DOHH2 (cell line): ENCODE measurements around the gene MROH7.

Source experiments
- CTCF ChIP-seq: fragments of 200-600 bp; sonication (generic); IDR thresholded peaks from one replicate; pipeline ENCODE4 v1.5.1; 2014; ENCODE audit warnings: antibody characterized with exemption, mild to moderate bottlenecking, low read depth, low read length; ENCODE audit not compliant: poor library complexity, severe bottlenecking
- EZH2phosphoT487 ChIP-seq: fragments of 200-600 bp; sonication (generic); IDR thresholded peaks from 2 replicates; pipeline ENCODE4 v1.6.1; 2017; ENCODE audit warnings: borderline replicate concordance, mild to moderate bottlenecking, antibody characterized with exemption, low read length, moderate library complexity, mixed read lengths

DNA sequence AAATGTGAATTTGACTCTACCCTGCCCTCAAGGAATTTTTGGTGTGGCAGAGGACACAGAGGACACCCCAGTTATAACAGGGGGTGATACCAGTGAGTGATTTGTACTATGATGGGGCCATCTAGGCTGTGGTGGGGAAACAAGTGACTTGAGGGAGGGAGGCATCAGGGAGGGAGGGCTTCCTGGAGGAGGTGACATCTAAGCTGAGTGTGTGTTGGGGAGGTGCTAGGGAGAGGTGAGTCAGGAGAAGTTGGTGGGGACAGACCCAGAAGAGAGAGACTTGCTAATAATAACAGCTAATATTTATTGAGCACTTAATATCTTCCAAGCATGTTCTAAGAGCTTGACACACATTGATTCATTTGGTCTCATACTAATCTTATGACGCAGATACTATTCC is 54.2 kb downstream of the MROH7 start:
- no peak for TF ChIP-seq CTCF
- no peak for TF ChIP-seq EZH2phosphoT487
